GM12864 (cell line): ENCODE results near the gene FOXJ3.

Experiments
- DNase-seq: peaks from one replicate; pipeline ENCODE4 v3.0.0-alpha.2; 2011; ENCODE audit warnings: low read depth
- H3K4me3 ChIP-seq: 2 replicates; pipeline ENCODE4 v1.5.1; 2011; ENCODE audit warnings: mild to moderate bottlenecking, low read depth, low read length, control low read depth
- TF ChIP-seq, protein P1 (sequence below): IDR thresholded peaks from 2 replicates; pipeline ENCODE4 v1.5.1; 2011; ENCODE audit warnings: low read depth, mild to moderate bottlenecking, moderate library complexity, low read length, control low read depth, inconsistent platforms; ENCODE audit errors: missing control alignments

The FOXJ3 gene

DNA sequence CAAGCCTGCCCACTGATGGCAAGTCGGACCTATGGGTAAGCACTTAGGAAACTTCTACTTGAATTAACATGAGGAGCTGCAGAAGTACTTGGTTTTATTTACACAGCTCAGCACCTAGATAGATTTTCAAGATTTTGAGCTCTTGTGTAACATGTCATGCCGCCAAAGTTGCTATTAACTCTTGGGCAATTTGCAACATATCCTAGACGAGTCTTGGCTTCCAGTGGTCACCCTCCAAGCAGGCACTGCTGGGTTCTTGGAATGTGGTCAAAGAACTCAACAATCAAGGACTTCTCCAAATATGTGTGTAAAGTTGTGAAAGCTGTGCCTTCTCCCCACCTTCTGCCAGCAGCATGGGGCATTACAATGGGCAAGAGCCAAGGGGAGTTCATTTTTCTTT lies 199.6 kb downstream of the FOXJ3 start:
- DNase-seq = no peak
- no peak overlapping the region for H3K4me3 ChIP-seq
- TF ChIP-seq, protein P1, sequence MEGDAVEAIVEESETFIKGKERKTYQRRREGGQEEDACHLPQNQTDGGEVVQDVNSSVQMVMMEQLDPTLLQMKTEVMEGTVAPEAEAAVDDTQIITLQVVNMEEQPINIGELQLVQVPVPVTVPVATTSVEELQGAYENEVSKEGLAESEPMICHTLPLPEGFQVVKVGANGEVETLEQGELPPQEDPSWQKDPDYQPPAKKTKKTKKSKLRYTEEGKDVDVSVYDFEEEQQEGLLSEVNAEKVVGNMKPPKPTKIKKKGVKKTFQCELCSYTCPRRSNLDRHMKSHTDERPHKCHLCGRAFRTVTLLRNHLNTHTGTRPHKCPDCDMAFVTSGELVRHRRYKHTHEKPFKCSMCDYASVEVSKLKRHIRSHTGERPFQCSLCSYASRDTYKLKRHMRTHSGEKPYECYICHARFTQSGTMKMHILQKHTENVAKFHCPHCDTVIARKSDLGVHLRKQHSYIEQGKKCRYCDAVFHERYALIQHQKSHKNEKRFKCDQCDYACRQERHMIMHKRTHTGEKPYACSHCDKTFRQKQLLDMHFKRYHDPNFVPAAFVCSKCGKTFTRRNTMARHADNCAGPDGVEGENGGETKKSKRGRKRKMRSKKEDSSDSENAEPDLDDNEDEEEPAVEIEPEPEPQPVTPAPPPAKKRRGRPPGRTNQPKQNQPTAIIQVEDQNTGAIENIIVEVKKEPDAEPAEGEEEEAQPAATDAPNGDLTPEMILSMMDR = no peak

DNA sequence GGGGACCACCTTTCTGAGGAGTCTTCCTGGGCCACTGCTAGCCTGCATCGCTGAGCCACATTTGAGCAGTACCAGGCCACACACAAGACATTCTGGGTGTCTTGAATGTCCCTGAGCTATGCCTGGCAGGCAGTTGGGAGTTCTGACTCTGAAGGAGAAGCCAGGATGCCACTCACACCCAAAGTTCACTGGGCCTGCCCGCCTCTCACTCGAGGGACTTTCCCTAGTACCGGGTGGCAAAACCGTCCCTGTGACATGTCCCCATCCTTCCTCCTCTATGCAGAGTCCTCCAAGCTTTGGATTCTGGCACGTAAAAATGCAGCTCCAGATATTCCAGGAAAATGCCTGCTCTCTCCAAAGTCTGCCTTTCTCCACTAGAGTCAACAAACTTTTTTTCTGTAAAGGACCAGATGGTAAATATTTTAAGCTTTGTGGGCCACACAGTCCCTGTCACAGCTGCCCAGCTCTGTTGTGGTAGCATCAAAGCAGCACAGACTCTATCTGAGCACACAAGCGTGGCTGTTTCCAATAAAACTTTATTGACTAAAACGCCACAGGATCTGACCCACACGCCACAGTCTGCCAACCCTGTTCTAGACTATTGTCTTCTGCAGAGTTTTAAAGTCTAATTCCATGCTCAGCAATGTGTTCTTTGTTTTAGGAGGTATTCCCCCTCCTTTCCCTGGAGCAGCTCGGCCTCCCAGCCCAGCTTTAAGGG lies 201.1 kb downstream of the FOXJ3 start:
- H3K4me3 ChIP-seq = no peak overlapping the region
- no peak for DNase-seq
- TF ChIP-seq, protein P1 = no peak

DNA sequence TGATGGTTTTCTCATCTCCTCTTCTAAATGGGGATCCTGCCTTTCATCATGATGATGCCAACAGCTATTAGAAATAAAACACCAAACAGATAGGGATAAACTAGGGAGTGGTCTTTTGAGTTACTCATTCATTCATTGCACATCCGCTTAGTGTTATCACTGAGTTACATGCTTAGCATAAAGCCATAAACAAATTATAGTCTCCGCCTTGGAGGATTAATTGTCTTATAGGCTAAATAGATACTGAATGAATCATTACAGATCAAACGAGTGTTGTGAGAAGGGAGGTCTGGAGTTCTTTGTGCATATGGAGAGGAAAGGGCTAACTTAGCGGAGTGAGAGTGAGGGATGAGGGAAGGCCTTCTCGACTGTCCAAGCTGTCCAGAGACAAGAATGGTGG lies 201.6 kb downstream of the FOXJ3 start:
- DNase-seq = no peak
- TF ChIP-seq, protein P1 = no peak
- no peak overlapping the region for H3K4me3 ChIP-seq

DNA sequence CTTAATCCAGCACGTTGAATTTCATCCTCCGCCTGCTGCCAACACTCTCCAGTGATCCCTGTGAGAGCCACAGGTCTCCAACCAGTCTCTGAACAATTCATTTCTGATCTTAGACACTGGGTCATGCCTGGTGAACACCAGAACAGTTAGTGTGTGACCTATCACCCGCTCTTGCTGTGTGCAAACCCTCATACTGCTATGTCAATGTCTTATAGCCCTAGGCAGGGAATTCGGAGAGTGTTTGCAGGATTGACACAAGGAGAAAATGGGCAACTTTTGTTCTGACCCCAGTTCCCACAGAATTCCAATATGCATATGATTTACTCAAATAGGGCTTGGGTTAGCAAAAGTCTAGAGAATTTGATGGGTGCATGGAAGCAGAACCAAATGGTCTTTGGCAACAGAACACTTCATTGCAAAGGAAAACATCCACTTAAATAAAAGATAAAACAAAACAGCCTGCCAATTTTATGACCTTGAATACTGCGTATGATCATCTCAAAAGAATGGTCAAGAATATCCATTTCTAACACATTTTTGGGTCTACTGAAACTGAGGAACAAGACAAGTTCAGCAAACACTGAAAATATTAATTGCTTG lies 204.9 kb downstream of the FOXJ3 start:
- no peak overlapping the region for H3K4me3 ChIP-seq
- TF ChIP-seq, protein P1 = no peak
- no peak for DNase-seq

DNA sequence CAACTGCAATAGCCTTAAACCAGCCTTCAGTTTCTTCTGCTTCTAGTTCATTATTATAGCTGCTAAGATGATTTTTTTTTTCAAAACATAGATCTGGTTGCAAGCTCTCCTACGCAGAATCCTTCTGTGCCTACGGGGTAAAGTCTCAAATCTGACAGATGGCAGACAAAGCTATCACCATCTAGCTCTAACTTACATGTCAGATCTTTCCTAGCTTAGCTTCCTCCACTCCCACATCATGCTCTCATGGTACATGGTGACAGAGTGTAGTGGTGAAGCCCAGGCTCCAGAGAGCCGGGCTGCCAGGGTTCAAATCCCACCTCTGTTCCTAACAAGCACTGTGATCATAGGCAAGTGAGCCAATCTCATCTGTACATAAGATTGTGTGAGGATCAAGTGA lies 206.1 kb downstream of the FOXJ3 start:
- DNase-seq = no peak

DNA sequence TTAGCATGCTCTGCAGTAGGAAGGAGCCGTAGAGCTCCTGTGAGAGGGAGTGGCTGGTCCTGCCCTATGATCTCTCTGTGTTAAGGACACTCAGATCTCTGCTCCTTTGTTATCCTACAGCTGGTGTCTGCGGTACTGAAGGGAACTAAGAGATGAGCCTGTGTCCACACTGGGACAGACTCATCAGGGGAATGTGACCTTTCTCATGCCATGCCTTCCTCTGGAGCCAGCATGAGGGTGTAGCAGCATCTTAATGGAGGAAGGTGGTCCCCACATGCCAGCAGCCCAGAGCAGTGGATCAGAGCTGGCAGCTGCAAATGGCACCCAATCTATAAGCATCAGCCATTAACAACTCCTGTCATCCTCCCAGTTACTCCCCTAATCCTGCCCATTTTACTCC lies 206.5 kb downstream of the FOXJ3 start:
- TF ChIP-seq, protein P1 = no peak
- no peak for DNase-seq
- H3K4me3 ChIP-seq = no peak overlapping the region

More for the DNA sequence above, 206.1 kb downstream of the FOXJ3 start:
- TF ChIP-seq, protein P1 = no peak
- no peak overlapping the region for H3K4me3 ChIP-seq

DNA sequence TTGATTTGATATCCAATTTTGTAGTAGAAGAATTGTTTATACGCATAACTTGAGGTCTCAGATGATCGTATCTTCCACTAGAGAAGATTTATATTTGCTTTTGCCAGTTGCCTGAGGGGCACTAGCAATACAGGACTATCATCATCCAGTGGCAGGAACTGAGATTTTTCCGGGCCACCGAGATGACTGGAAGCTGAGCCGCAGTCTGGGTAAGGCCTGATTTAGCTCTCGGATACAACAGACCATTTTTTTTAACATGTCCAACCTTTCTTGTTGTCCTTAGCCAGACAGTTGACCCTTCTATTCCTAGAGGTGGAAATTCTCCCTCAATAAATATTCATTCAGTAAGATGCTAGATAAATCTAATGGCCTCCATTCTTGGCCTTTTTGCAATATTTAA lies 207.3 kb downstream of the FOXJ3 start:
- no peak for DNase-seq
- TF ChIP-seq, protein P1 = no peak
- no peak overlapping the region for H3K4me3 ChIP-seq
